Tibial nerve (tissue), 4 donors: ENCODE results near the gene FRY.

Source experiments
- EP300 ChIP-seq, 2 donors: sonication (generic); formaldehyde crosslinking; IDR thresholded peaks; one replicate each; pipeline ENCODE4 v1.6.1; 2017; ENCODE audit warnings: antibody characterized with exemption in 2 of 2, mild to moderate bottlenecking in 1 of 2
- POLR2A ChIP-seq, 2 donors: fragments of 450-650 bp; IDR thresholded peaks; one replicate each; pipeline ENCODE4 v1.6.1; 2017; ENCODE audit warnings: antibody characterized with exemption in 2 of 2, mild to moderate bottlenecking in 2 of 2, moderate library complexity in 2 of 2
- TF ChIP-seq, protein P1 (sequence below), 5 experiments: fragments of 200-600 bp in 3 of 5; fragments of 450-650 bp in 2 of 5; sonication (generic) in 3 of 5; IDR thresholded peaks; one replicate each; pipeline ENCODE4 v1.5.1; 2016 to 2019; ENCODE audit warnings: antibody characterized with exemption in 5 of 5, mild to moderate bottlenecking in 3 of 5, moderate library complexity in 2 of 5

DNA sequence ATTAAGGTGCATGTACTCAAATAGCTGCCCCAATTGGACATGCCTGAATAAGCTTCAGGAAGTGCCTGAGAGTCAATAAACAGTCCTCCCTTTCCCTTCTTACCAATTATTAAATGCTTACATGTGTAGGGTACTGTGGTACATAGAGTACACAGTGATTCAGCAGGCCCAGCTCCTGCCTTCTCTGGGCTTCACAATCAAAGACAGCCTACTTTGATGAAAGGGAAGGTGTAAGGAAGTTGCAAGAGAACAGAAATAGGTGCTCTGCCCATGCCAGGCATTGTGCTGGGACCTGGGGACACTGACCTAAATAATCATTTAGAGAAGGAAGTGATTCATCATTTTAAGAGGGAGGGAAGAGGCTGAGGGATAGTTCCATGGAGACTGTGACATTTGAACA, 17.2 kb downstream of the FRY start:
- TF ChIP-seq, protein P1, sequence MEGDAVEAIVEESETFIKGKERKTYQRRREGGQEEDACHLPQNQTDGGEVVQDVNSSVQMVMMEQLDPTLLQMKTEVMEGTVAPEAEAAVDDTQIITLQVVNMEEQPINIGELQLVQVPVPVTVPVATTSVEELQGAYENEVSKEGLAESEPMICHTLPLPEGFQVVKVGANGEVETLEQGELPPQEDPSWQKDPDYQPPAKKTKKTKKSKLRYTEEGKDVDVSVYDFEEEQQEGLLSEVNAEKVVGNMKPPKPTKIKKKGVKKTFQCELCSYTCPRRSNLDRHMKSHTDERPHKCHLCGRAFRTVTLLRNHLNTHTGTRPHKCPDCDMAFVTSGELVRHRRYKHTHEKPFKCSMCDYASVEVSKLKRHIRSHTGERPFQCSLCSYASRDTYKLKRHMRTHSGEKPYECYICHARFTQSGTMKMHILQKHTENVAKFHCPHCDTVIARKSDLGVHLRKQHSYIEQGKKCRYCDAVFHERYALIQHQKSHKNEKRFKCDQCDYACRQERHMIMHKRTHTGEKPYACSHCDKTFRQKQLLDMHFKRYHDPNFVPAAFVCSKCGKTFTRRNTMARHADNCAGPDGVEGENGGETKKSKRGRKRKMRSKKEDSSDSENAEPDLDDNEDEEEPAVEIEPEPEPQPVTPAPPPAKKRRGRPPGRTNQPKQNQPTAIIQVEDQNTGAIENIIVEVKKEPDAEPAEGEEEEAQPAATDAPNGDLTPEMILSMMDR (IDR thresholded peaks at IDR 0.05): no peak
- TF ChIP-seq EP300 (IDR thresholded peaks at IDR 0.05) (no peak), POLR2A (IDR thresholded peaks at IDR 0.05) (no peak)
